Measurements from ENCODE around the gene TPM1. TPM values are rescaled to one million over a fixed set of nuclear protein-coding genes. Genes with fewer than 3 reads are reported as not detected.

Gene TPM1
- total and polyA plus RNA-seq, 9 of the 15 experiments (the other 6 are each of a cell fraction or from before 2014, with no cell fraction given) = 8.1 to 53.9 (median 43.1) TPM

GRCh38 chr15:63063164-63063756 is 20.7 kb downstream of the TPM1 start:
- WGBS (ENCODE audit: insufficient coverage, low coverage, missing lambda C conversion rate) = 29% methylated on average over 2 of the region's 2 CpGs
- intact Hi-C loops (cut with micrococcal nuclease) = no loop called here
- no peaks in the 10 kb centered on the region for H3K27me3 ChIP-seq (ENCODE audit: control insufficient read depth in 2 of 2, insufficient read depth in 2 of 2, low read length in 2 of 2)
- DNase-seq (ENCODE audit: extremely low read depth in 1 of 4, low spot score in 3 of 4) (peak in 3 of 4 experiments; percentile 25 to 73 (median 68)), ATAC-seq (peak; percentile 92), FAIRE-seq (peak; percentile 96)
- H3K27ac ChIP-seq (ENCODE audit: extremely low read depth, low read depth, low read length) = peak overlapping the region; percentile 8; the same call in 2 of the 3 replicates
- no peaks in the 10 kb centered on the region for H3K9me3 ChIP-seq (replicated peaks; ENCODE audit: control insufficient read depth, insufficient read depth, low read depth, low read length)
- H3K9me1 ChIP-seq (ENCODE audit: control insufficient read depth, insufficient read depth, low read length) = no peaks in the 10 kb centered on the region
- H4K20me1 ChIP-seq (replicated peaks; ENCODE audit: control insufficient read depth, insufficient read depth, low read length) = no peaks in the 10 kb centered on the region
- no peaks in the 10 kb centered on the region for H3K79me2 ChIP-seq (ENCODE audit: control insufficient read depth, insufficient read depth, low read length)
- peaks cover 42% of the 10 kb centered on the region for H3K36me3 ChIP-seq (ENCODE audit: control insufficient read depth, insufficient read depth, low read length)
- no TSS peak for BruUV-seq (replicated peaks)
- no peak overlapping the region for H2AFZ ChIP-seq (ENCODE audit: low read depth, low read length)
- ChIA-PET CTCF (ENCODE audit: low intra/inter-chr PET ratio) (no interaction called here), POLR2A (interaction anchor here (1.0 to 2.4 kb wide), 6 partner anchors 9 to 209 kb away, joined by 3 to 13 read pairs (median 6); no protein-coding TSS in a partner anchor)
- no peak overlapping the region; a peak in 1 of 4 replicates for H3K9ac ChIP-seq (ENCODE audit: insufficient read depth in 1 of 2, low read depth in 2 of 2, low read length in 2 of 2)
- H3K4me1 ChIP-seq (replicated peaks in 1 of 2; ENCODE audit: control insufficient read depth in 2 of 2, insufficient read depth in 2 of 2, low read length in 2 of 2) = peaks cover 8 to 24% of the 10 kb centered on the region in 2 experiments; a peak in 3 of 5 replicates
- no peak overlapping the region for H3K4me3 ChIP-seq
- in situ Hi-C loops (cut with MboI) = no loop called here
- peak overlapping the region; percentile 15; the same call in 1 of the 2 replicates for H3K4me2 ChIP-seq (ENCODE audit: insufficient read depth, low read length)
- peak; percentile 82 for TF ChIP-seq SMARCE1 (IDR thresholded peaks at IDR 0.05)
- no peak for TF ChIP-seq ZNF551 (CRISPR knock-in tag; IDR thresholded peaks at IDR 0.05)
- TF ChIP-seq MYC (IDR thresholded peaks at IDR 0.05; ENCODE audit: low read depth, low read length) = no peak
- TF ChIP-seq MYC (CRISPR knock-in tag; IDR thresholded peaks at IDR 0.05; ENCODE audit: borderline replicate concordance, low read depth) = no peak
- no peak for TF ChIP-seq ZBTB34 (CRISPR knock-in tag; IDR thresholded peaks at IDR 0.05)
- peak; percentile 65; the same call in 1 of the 2 replicates for TF ChIP-seq EHMT2 (IDR thresholded peaks at IDR 0.05)
- no peak for TF ChIP-seq ZNF717 (CRISPR knock-in tag; IDR thresholded peaks at IDR 0.05)
- no peak for TF ChIP-seq ATF1 (CRISPR knock-in tag; IDR thresholded peaks at IDR 0.05)
- TF ChIP-seq ATF1 (tag; IDR thresholded peaks at IDR 0.05) = peak; percentile 32
- TF ChIP-seq SLC30A9 (CRISPR knock-in tag; IDR thresholded peaks at IDR 0.05) = no peak
- no peak for TF ChIP-seq SAFB (IDR thresholded peaks at IDR 0.05; ENCODE audit: borderline replicate concordance, low read depth, low read length)
- TF ChIP-seq SRSF9 (IDR thresholded peaks at IDR 0.05; ENCODE audit: borderline replicate concordance, low read depth, low read length) = no peak
- TF ChIP-seq ZC3H11A (IDR thresholded peaks at IDR 0.05; ENCODE audit: low read depth, low read length) = no peak
- no peak for TF ChIP-seq ZNF217 (CRISPR knock-in tag; IDR thresholded peaks at IDR 0.05)
- peak; percentile 43 for TF ChIP-seq FOSL1 (tag; conservative IDR thresholded peaks at IDR 0.05)
- TF ChIP-seq DIDO1 (tag; IDR thresholded peaks at IDR 0.05; ENCODE audit: low read depth) = no peak
- TF ChIP-seq BHLHE40 (IDR thresholded peaks at IDR 0.05; ENCODE audit: low read length) = no peak
- TF ChIP-seq LEF1 (IDR thresholded peaks at IDR 0.05) = no peak
- no peak for TF ChIP-seq CBX2 (IDR thresholded peaks at IDR 0.05; ENCODE audit: insufficient read depth, low read length, poor library complexity, severe bottlenecking)
- no peak for TF ChIP-seq TGIF2 (CRISPR knock-in tag; IDR thresholded peaks at IDR 0.05)
- no peak for TF ChIP-seq ILK (tag; IDR thresholded peaks at IDR 0.05; ENCODE audit: borderline replicate concordance, low read depth)
- no peak for TF ChIP-seq E2F4 (CRISPR knock-in tag; IDR thresholded peaks at IDR 0.05; ENCODE audit: low read depth)
- TF ChIP-seq ETV1 (tag; conservative IDR thresholded peaks at IDR 0.05; ENCODE audit: low read depth) = peak; percentile 88
